ENCODE measurements around the gene BMF. TPM values are rescaled to one million over a fixed set of nuclear protein-coding genes. Genes with fewer than 3 reads are reported as not detected.

BMF gene
- total and polyA plus RNA-seq, 8 donors, result 16.2 to 58.6 (median 50.6) TPM

GRCh38 chr15:40091861-40092255 is 16.8 kb downstream of the BMF start:
- no peak overlapping the region for H3K4me3 ChIP-seq
- DNase-seq (no peak), ATAC-seq (no peak)
- H3K36me3 ChIP-seq, result peaks cover 0 to 10% of the 10 kb centered on the region in 2 donors
- no peak for TF ChIP-seq CTCF (IDR thresholded peaks at IDR 0.05)
- H3K4me1 ChIP-seq, result peaks cover 28 to 64% of the 10 kb centered on the region in 2 donors
- intact Hi-C loops (cut with DNase I), result no loop called here
- H3K9me3 ChIP-seq, result no peaks in the 10 kb centered on the region
- H3K27ac ChIP-seq, result peak overlapping the region; percentile 58 to 77
- no peaks in the 10 kb centered on the region for H3K27me3 ChIP-seq

GRCh38 chr15:40090774-40091455 is 17.8 kb downstream of the BMF start:
- Histone ChIP-seq H3K36me3 (peaks cover 0 to 10% of the 10 kb centered on the region in 2 donors), H3K9me3 (no peaks in the 10 kb centered on the region), H3K27ac (peak overlapping the region in 1 of 2 donors; percentile 77), H3K4me3 (no peak overlapping the region), H3K27me3 (no peaks in the 10 kb centered on the region), H3K4me1 (peaks cover 28 to 55% of the 10 kb centered on the region in 2 donors)
- intact Hi-C loops (cut with DNase I), result no loop called here
- DNase-seq, result no peak
- TF ChIP-seq CTCF (IDR thresholded peaks at IDR 0.05), result no peak
- ATAC-seq, result no peak

- Histone ChIP-seq H3K4me3 (no peak overlapping the region), H3K27ac (no peak overlapping the region), H3K27me3 (no peaks in the 10 kb centered on the region), H3K4me1 (peaks cover 28 to 38% of the 10 kb centered on the region in 2 donors), H3K9me3 (no peaks in the 10 kb centered on the region), H3K36me3 (peaks cover 0 to 10% of the 10 kb centered on the region in 2 donors)
- no peak for TF ChIP-seq CTCF (IDR thresholded peaks at IDR 0.05)
- intact Hi-C loops (cut with DNase I), result no loop called here
- no peak for ATAC-seq
- no peak for DNase-seq
Measured at GRCh38 chr15:40088929-40089755, 19.5 kb downstream of the BMF start.

- H3K27me3 ChIP-seq, result no peaks in the 10 kb centered on the region
- intact Hi-C loops (cut with DNase I), result no loop called here
- H3K27ac ChIP-seq, result no peak overlapping the region
- H3K4me3 ChIP-seq, result no peak overlapping the region
- peak in 1 of 4 donors; percentile 62 for DNase-seq
- H3K36me3 ChIP-seq, result peaks cover 0 to 10% of the 10 kb centered on the region in 2 donors
- peaks cover 23 to 33% of the 10 kb centered on the region in 2 donors for H3K4me1 ChIP-seq
- ATAC-seq, result peak; percentile 2
- no peaks in the 10 kb centered on the region for H3K9me3 ChIP-seq
- TF ChIP-seq CTCF (IDR thresholded peaks at IDR 0.05), result no peak
Measured at GRCh38 chr15:40087991-40088928, 20.4 kb downstream of the BMF start.
